CD14-positive monocyte (primary cell): Measurements from ENCODE around the gene PCBP3. TPM values are rescaled to one million over a fixed set of nuclear protein-coding genes. Genes with fewer than 3 reads are reported as not detected.

Source experiments
- DNase-seq, 3 donors: peaks; one replicate each; pipeline ENCODE4 v3.0.0-alpha.2; 2011 to 2022
- H2AFZ ChIP-seq: 2 replicates; pipeline ENCODE4 v1.6.0; 2012; ENCODE audit warnings: mild to moderate bottlenecking, low read depth, low read length, inconsistent platforms; ENCODE audit not compliant: insufficient read depth, poor library complexity, severe bottlenecking
- H3K27ac ChIP-seq, 2 donors: 1 replicate in 1 of 2; 2 replicates in 1 of 2; pipeline ENCODE4 v1.5.1; 2012 to 2013; ENCODE audit warnings: low read length in 2 of 2, control low read depth in 1 of 2, inconsistent platforms in 1 of 2, low read depth in 1 of 2, mild to moderate bottlenecking in 1 of 2
- H3K27me3 ChIP-seq, 2 donors: one replicate each; pipeline versions ENCODE4 v1.6.0 to v1.6.1; 2011 to 2013; ENCODE audit warnings: low read length in 2 of 2; ENCODE audit not compliant: control insufficient read depth in 2 of 2, insufficient read depth in 2 of 2
- H3K36me3 ChIP-seq, 2 donors: replicated peaks in 1 of 2; 1 replicate in 1 of 2; 2 replicates in 1 of 2; pipeline versions ENCODE4 v1.5.1 to v1.6.1; 2012 to 2013; ENCODE audit warnings: low read length in 2 of 2, control low read depth in 1 of 2, inconsistent platforms in 1 of 2, mild to moderate bottlenecking in 1 of 2; ENCODE audit not compliant: insufficient read depth in 2 of 2, control insufficient read depth in 1 of 2
- H3K4me1 ChIP-seq, 2 donors: 1 replicate in 1 of 2; 2 replicates in 1 of 2; pipeline versions ENCODE4 v1.5.1 to v1.6.1; 2012 to 2013; ENCODE audit warnings: low read length in 2 of 2, control low read depth in 1 of 2, inconsistent platforms in 1 of 2, mild to moderate bottlenecking in 1 of 2, moderate library complexity in 1 of 2; ENCODE audit not compliant: insufficient read depth in 2 of 2, control insufficient read depth in 1 of 2
- H3K4me2 ChIP-seq: replicated peaks from 2 replicates; pipeline ENCODE3; 2012; ENCODE audit warnings: low read length, moderate library complexity, mild to moderate bottlenecking; ENCODE audit not compliant: poor library complexity, severe bottlenecking; ENCODE audit errors: extremely low read depth
- H3K4me3 ChIP-seq, 3 experiments: fragments of 200-600 bp in 1 of 3; sonication (generic) in 1 of 3; replicated peaks in 1 of 3; 1 replicate in 2 of 3; 2 replicates in 1 of 3; pipeline ENCODE4 v1.5.1; 2011 to 2013; ENCODE audit warnings: low read length in 3 of 3, mild to moderate bottlenecking in 3 of 3, control low read depth in 2 of 3, low read depth in 2 of 3, inconsistent platforms in 1 of 3, moderate library complexity in 1 of 3
- H3K79me2 ChIP-seq: 2 replicates; pipeline ENCODE4 v1.6.0; 2012; ENCODE audit warnings: mild to moderate bottlenecking, control low read depth, inconsistent platforms, low read length, moderate library complexity; ENCODE audit not compliant: insufficient read depth
- H3K9ac ChIP-seq: 2 replicates; pipeline ENCODE4 v1.6.0; 2017; ENCODE audit warnings: low read length, mild to moderate bottlenecking; ENCODE audit not compliant: insufficient read depth, poor library complexity, severe bottlenecking
- H3K9me3 ChIP-seq, 2 donors: replicated peaks in 1 of 2; 1 replicate in 1 of 2; 2 replicates in 1 of 2; pipeline versions ENCODE4 v1.5.1 to v1.6.1; 2012 to 2013; ENCODE audit warnings: low read length in 2 of 2, control low read depth in 1 of 2; ENCODE audit not compliant: control insufficient read depth in 1 of 2, insufficient read depth in 1 of 2
- H4K20me1 ChIP-seq: 2 replicates; pipeline ENCODE4 v1.6.0; 2012; ENCODE audit warnings: mild to moderate bottlenecking, low read length, control low read depth, moderate library complexity; ENCODE audit not compliant: insufficient read depth
- H3K27ac Mint-ChIP-seq, 7 donors: one replicate each; pipeline ENCODE4 v1.8.0; 2020; ENCODE audit warnings: mild to moderate bottlenecking in 7 of 7, mixed read lengths in 7 of 7, moderate library complexity in 6 of 7, inconsistent platforms in 2 of 7
- H3K27me3 Mint-ChIP-seq, 3 donors: one replicate each; pipeline ENCODE4 v1.8.0; 2021 to 2022; ENCODE audit warnings: low read depth in 3 of 3, mild to moderate bottlenecking in 3 of 3, mixed read lengths in 3 of 3, moderate library complexity in 3 of 3, inconsistent platforms in 1 of 3
- H3K36me3 Mint-ChIP-seq, 2 donors: one replicate each; pipeline ENCODE4 v1.8.0; 2020; ENCODE audit warnings: mixed read lengths in 2 of 2, inconsistent platforms in 1 of 2, mild to moderate bottlenecking in 1 of 2
- H3K4me1 Mint-ChIP-seq: one replicate; pipeline ENCODE4 v1.8.0; 2020; ENCODE audit warnings: mild to moderate bottlenecking, mixed read lengths
- H3K4me3 Mint-ChIP-seq, 2 donors: one replicate each; pipeline ENCODE4 v1.8.0; 2020; ENCODE audit warnings: mild to moderate bottlenecking in 2 of 2, mixed read lengths in 2 of 2, moderate library complexity in 1 of 2
- H3K9me3 Mint-ChIP-seq, 7 donors: one replicate each; pipeline ENCODE4 v1.8.0; 2020 to 2022; ENCODE audit warnings: mixed read lengths in 7 of 7, mild to moderate bottlenecking in 6 of 7, moderate library complexity in 6 of 7, inconsistent platforms in 2 of 7
- WGBS: methylation state at CpG from one replicate; pipeline ENCODE4 v1.1.5; 2013; ENCODE audit warnings: missing lambda C conversion rate; ENCODE audit not compliant: insufficient coverage; 5-methylcytosine and 5-hydroxymethylcytosine counted together
- intact Hi-C, 2 donors: fragments of 100-400 bp; cut with micrococcal nuclease; formaldehyde crosslinking; loops; one replicate each; pipeline versions ENCODE4 v1.15.0 to v1.15.1; 2023
- polyA plus RNA-seq, 3 donors: library from polyadenylated mRNA; depleted of rRNA in 1 of 3; unstranded in 2 of 3; stranded (reverse) in 1 of 3; fragments of 300-500 nt in 2 of 3; fragments of >200 nt in 1 of 3; fragmentation: Illumina TruSeq in 2 of 3; gene quantifications; 1 replicate in 2 of 3; 2 replicates in 1 of 3; pipeline ENCODE4 v1.2.3, GENCODE V29; 2012 to 2021
- TF ChIP-seq, protein P1 (sequence below): fragments of 200-600 bp; IDR thresholded peaks from one replicate; pipeline ENCODE4 v1.8.0; 2022; ENCODE audit warnings: antibody characterized with exemption, mild to moderate bottlenecking

The PCBP3 gene
- polyA plus RNA-seq, 3 donors = 0.34 to 0.49 TPM; not detected in 1

DNA sequence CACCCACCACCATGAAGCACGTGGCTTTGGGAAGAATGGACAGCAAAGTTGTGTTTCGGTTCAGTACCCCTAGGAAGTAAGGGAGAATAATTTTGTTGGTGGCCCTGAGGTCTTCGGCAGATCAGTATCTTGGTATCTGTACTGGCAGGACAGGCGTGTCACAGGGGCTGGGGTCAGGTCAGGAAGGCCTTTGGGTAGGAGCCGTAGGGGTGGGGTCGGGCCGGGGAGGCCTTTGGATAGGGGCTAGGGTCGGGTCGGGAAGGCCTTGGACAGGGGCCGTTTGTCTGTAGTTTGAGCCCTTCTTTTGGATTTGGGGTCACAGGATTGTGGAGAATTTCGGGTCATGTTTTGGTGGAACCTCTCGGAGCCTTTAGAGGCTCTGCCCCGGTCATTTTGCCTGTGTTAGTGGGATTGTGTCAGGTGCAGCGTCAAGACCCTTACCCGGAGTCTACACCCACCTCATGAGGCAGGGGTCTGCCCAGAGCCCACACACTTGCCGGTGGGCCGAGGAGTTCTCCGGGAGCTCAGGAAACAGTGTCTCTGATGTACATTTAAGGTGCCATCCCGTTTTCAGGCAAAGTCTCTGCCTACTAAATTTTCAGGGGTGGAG lies 262.8 kb downstream of the PCBP3 start:
- H3K9me3 ChIP-seq = no peaks in the 10 kb centered on the region
- no peak overlapping the region for H3K27ac ChIP-seq
- H2AFZ ChIP-seq = no peak overlapping the region
- H3K36me3 Mint-ChIP-seq = no peaks in the 10 kb centered on the region
- no peaks in the 10 kb centered on the region for H3K27me3 ChIP-seq
- no peak overlapping the region for H3K9ac ChIP-seq
- TF ChIP-seq, protein P1, sequence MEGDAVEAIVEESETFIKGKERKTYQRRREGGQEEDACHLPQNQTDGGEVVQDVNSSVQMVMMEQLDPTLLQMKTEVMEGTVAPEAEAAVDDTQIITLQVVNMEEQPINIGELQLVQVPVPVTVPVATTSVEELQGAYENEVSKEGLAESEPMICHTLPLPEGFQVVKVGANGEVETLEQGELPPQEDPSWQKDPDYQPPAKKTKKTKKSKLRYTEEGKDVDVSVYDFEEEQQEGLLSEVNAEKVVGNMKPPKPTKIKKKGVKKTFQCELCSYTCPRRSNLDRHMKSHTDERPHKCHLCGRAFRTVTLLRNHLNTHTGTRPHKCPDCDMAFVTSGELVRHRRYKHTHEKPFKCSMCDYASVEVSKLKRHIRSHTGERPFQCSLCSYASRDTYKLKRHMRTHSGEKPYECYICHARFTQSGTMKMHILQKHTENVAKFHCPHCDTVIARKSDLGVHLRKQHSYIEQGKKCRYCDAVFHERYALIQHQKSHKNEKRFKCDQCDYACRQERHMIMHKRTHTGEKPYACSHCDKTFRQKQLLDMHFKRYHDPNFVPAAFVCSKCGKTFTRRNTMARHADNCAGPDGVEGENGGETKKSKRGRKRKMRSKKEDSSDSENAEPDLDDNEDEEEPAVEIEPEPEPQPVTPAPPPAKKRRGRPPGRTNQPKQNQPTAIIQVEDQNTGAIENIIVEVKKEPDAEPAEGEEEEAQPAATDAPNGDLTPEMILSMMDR = no peak
- no peaks in the 10 kb centered on the region for H3K36me3 ChIP-seq
- H3K4me1 ChIP-seq = no peaks in the 10 kb centered on the region
- H3K27me3 Mint-ChIP-seq = peaks cover 0 to 3% (median 2%) of the 10 kb centered on the region in 3 donors
- peaks cover 0 to 1% (median 0%) of the 10 kb centered on the region in 7 donors for H3K9me3 Mint-ChIP-seq
- H3K27ac Mint-ChIP-seq = peak overlapping the region in 1 of 7 donors; percentile 32
- H4K20me1 ChIP-seq = no peaks in the 10 kb centered on the region
- no peak overlapping the region for H3K4me3 Mint-ChIP-seq
- no peak overlapping the region for H3K4me2 ChIP-seq
- no peaks in the 10 kb centered on the region for H3K79me2 ChIP-seq
- intact Hi-C loops = no loop called here
- WGBS = 95% methylated on average over 16 of the region's 19 CpGs
- no peaks in the 10 kb centered on the region for H3K4me1 Mint-ChIP-seq
- no peak for DNase-seq
- no peak overlapping the region for H3K4me3 ChIP-seq

DNA sequence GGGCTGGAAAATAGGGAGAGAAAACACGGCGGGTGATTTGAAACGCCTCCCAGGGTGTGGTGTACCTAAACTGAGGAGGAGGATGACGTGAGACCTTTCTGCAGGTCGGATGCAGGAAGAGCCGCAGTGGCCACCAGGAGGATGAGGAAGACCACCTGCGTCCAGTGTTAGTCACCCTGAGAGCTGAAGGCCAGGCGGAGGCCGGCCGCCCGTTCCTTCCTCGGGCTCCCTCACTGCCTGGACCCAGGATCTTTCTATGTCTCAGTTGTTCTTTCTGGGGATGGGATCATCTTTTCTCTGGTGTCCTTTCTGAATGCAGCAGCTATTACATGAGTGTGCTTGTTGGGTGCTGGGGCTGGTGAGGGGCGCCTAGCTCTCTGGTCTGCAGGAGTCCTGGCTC lies 263.3 kb downstream of the PCBP3 start:
- Histone ChIP-seq H2AFZ (no peak overlapping the region), H4K20me1 (no peaks in the 10 kb centered on the region), H3K9ac (no peak overlapping the region), H3K4me2 (no peak overlapping the region), H3K4me3 (no peak overlapping the region), H3K36me3 (no peaks in the 10 kb centered on the region), H3K9me3 (no peaks in the 10 kb centered on the region), H3K27ac (no peak overlapping the region), H3K27me3 (no peaks in the 10 kb centered on the region), H3K79me2 (no peaks in the 10 kb centered on the region), H3K4me1 (no peaks in the 10 kb centered on the region)
- TF ChIP-seq, protein P1 = no peak
- DNase-seq = no peak
- Mint-ChIP-seq H3K36me3 (no peaks in the 10 kb centered on the region), H3K9me3 (no peaks in the 10 kb centered on the region), H3K4me1 (no peaks in the 10 kb centered on the region), H3K27me3 (peaks cover 0 to 3% (median 2%) of the 10 kb centered on the region in 3 donors), H3K27ac (peak overlapping the region in 1 of 7 donors; percentile 32), H3K4me3 (no peak overlapping the region)
- intact Hi-C loops = no loop called here
- 99% methylated on average over 10 of the region's 13 CpGs for WGBS
